Fibroblast of skin of right quadriceps (primary cell): Measurements from ENCODE around the gene DAPL1.
A peak's percentile ranks its signal among the peaks of the same experiment; 100 is the strongest.

Experiments
- DNase-seq: peaks from one replicate; pipeline ENCODE4 v3.0.0-alpha.2; 2013

The DAPL1 gene

DNA sequence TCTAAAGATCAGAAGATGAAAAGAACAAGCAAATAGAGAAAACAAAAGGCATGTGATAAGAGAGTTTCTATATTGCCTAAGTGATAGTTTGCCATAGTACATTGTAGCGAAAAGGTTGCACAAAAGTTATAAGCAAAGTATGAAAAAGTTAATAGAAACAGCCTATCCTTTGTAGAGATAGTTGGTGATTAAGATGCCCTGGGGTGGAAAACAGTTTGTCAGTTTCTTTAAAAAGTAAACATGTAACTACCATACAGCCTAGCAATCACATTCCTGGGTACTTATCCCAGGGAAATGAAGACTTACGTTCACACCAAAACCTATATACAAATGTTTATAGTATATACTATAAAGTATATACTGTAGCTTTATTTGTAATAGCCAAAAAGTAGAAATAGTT, 16.9 kb upstream of the DAPL1 start:
- no peak for DNase-seq

DNA sequence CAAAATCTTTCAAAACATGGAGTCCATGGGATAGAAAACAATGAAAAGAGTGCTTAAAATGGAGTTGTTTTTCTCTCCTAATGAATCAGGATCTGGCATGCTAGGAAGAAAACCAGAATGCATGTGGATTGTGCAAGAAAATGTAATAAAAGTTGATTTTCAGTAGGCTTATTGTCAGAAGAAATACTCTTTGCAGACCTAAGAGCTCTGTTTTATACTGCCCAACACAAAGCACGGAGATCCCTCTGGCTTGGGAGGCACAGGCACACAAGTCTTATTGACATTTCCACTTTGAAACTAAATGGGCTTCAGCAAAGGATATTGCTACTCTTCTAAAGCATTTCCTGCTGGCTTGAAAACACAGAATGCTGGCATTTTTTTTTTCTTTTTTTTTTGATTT, 15.5 kb upstream of the DAPL1 start:
- peak; percentile 14 for DNase-seq

DNA sequence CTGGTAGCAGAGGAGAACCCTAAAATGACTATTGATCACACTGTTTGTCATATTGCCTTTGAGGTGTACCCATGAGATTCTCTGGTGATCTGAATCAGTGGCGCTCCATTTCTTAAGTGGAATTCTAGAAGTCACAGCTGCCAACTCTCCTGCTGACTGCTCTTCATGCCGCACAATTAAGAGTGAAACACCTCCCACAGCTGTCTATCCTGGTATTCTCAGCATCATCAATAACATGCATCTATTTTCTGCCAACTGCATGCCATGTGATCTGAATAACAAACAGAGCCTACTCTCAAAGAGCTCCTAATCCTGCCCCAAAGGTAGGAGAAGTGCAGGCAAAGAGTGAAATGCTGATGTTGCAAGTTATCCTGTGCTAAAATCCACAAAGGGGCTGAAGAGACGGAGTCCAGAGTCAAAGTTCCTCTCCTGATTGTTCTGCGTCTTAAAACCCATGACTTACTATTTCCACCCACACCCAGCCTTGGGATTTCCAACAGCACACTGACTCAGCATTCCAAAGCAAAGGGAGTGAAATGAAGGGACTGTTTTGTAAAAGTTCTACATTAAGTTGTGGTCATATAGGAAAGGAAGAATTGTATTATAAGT, 13.7 kb upstream of the DAPL1 start:
- DNase-seq = peak; percentile 70

DNA sequence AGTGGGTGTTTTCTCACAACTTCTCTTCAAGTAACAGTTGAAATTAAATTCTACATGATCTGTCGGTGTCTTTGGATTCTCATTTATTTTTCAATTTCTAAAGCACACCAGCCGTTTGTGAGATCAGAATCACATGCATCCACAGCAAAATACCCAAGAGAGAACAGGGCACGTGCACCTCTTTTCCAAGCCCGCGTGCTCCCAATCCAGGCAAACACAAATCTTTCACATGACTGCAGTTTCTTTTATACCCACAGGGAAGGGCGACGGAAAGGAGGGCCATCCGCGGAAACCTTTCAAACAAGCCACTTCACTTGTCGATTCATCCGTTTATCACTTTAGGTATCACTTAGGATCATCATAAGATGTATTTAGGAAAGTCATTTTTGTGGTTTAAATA, 13.0 kb upstream of the DAPL1 start:
- no peak for DNase-seq

DNA sequence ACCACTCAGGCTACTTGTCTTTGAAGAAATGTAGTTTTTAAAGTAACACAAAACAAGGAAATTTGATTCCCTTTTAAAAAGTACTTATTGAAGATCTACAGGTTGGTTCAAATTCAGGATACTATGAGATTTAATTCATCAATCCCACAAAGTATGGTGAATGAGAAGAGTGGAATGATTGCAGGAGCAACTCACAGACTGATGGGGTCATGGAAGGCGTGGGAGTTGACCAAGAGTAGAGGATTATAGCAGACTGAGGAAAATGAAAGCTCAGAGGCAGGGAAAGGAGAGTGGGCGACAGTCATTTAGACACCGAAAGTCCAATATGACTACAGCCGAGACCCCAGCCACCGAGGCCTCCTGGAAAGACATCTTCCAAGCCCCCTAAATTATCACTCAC, 12.5 kb upstream of the DAPL1 start:
- DNase-seq = peak; percentile 42

DNA sequence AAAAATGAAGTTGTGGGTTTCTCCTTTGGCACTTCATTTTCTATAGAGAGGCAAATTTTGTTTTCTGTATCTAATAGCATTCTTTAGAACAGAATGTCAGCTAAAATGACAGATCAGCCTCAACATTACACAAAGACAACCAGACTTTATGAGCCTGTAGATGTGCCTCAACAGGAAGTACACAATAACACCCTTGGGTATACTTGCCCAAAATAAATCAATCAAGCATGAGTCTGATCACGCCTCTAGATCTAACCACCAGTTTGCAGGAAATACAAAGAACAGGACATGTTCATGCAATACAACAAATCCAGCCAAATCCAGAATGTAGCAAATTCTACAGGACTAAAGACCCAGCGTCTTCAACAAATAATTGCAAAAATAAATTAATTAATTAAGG, 11.2 kb upstream of the DAPL1 start:
- DNase-seq = no peak

DNA sequence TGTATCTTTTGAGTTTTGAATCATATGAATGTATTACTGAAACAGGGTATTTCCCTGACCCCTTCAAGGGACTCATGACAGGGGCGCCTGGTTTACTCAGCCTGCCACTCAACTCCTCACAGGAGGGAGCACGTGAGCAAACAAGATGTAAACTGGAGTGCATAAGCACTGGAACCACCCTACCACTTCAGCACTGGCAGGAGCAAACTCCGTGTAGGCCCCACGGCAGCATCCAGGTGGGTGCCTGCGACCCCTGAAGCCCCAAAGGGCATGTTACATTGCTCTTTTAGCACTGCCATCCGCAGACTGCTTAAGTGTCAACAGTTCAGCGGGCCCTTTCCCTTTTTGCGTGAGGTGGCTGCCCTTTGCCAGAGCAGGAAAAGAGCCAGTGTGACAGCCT, 8.2 kb upstream of the DAPL1 start:
- no peak for DNase-seq

DNA sequence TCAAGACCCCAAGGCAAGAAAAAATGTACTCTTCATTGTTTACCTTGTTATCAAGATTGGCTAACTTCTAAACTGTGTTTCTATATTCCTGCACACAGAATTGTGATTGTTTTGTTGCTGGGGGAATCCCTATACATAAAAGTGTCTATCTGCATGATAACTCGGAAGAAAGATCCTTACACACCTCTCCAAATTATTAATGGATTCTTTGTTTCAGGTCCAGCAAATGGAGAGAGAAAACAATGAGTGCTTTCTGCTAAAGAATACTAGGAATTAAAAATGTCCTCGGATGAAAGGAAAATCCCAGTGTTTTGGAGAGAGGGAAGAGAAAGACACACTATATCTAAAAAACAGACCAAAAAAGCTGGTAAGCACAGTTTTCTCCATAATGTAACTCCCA, 6.2 kb upstream of the DAPL1 start:
- DNase-seq = no peak

DNA sequence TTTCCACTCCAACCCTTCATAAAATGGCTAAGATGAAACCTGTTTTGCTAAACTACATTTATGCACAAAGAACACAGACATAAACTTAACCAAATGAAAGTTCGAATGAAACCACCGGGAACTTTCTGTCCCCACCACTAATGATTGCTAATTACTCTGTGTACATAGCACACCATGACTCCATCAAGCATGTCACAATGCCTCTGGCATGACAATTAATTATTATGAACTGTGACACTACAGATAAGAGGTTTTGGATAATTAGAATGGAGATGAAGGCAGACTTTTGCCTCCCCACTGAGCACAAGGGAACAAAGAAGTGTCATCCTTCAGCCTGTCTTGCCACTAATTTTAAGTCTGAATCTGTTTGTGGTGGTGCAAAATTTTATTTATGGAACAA, 1.5 kb downstream of the DAPL1 start:
- DNase-seq = no peak

DNA sequence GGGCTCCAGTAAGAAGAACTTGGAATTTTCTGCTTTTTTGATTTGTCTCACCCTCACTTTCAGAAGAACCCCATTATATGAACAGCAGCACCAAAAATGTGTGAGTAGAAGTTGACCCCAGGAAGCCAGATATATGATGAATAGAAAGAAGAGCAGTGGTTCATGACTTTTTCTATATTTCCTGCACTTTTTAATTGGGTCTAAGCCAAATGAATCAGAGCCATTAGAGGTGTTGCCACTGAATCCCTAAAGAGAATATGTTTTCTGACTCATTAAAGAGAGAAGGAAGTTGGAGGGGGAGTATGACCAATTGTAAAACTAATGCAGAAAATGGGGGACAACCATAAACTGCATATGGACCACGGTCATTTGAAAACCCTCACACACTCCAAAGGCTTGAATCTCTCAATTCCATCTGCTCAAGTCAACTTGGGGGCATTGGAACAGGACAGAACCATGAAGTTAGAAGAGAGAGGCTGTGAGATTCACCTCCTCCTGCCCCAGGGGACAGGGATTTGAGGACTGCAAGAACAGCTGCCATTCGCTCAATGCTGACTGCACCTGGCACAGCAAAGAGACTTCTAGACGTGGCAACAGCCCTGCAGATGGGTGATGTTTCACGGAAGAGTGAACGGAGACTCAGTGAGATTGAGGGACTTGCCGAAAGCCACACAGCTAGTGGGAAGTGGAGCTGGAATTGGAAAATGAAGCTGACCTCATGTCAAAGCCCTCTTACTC, 3.0 kb downstream of the DAPL1 start:
- peak; percentile 54 for DNase-seq

DNA sequence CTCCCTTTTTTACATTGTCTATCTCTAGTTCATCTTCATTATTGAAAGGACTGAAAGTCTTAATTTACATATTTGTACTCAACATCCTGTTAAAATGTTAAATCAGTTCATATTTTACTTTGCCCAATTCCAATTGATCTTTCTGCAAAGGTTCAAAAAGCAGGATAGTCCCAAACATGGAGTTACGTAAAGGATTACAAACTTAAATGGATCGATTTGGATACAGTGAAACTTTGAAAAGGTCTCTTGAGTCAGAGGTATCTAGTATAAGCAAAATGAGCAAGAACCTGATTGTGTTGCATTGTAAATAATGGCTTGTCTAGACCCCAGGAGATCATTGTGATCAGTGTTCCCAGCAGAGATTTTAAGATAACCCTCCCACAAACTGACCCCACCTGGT, 4.1 kb downstream of the DAPL1 start:
- no peak for DNase-seq

DNA sequence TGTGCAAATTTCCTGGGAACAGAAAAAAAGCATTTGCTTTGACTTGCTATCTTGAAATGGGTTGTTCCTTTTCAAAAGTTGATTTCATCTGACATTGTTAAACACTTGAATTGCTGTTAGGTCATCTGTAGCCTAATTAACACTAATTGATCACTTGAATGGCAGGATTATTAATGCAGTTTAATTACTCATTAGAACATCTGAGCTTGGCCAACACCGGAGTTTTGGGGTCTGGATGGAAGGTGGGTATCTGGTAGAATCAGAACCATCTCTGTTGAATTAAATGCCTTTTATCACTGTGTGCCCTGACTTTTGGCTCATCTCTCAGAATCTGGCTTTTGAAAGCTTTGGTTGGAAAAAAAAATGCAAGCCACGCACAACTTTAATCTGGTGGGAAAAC, 8.4 kb downstream of the DAPL1 start:
- DNase-seq = no peak

DNA sequence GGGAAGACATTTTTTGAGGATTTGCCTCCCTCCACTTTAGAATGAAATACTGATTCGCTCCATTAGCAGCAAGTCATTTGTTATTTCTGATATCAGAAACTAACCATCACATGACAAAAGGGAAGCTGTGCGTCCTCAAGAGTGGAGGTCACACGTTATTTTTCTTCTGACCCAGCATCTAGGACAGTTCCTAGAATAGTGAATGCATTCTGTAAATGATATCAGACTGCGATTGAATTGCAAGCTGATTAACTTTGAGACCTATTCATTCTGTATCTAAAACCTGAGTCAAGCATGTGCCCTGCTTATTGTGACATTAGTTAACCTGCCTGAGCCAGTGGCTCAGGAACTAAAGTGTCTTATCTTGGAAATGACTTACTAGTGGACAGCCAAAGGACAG, 10.1 kb downstream of the DAPL1 start:
- no peak for DNase-seq

DNA sequence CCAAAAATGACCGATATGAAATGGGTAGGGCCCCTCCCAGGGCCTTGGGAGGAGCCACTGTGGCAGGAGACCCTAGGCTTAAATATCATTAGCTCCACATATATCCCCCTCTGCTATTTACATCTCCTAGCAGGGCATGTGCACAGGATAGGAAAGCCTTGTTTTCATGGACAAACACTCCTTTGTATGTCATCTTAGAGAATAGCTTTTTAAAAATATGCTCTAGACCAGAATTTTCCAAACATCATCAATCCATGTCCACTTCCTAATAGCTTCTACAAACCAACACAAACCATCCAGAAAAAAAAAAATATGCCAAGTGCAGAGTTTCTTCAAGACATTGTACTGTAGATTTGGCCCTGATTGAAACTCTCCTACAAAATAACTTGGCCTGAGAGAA, 10.8 kb downstream of the DAPL1 start:
- DNase-seq = no peak

DNA sequence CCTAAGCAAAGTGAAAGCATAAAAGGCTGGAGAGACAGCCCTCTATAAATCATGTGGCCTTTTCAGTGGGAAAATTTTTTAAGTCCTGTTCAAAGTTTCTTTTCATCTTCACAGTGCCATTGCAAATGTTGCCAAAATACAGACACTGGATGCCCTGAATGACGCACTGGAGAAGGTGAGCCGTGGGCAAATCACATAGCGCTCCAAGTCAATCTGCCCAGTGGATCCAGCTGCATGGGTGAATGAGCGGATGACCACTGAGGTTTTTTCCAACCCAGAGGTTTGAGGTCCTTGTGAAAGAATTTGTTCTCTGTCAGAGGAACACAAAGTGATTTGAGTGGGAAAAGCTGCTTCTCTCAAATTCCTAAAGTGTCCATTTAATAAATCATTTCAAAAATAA, 11.8 kb downstream of the DAPL1 start:
- no peak for DNase-seq

DNA sequence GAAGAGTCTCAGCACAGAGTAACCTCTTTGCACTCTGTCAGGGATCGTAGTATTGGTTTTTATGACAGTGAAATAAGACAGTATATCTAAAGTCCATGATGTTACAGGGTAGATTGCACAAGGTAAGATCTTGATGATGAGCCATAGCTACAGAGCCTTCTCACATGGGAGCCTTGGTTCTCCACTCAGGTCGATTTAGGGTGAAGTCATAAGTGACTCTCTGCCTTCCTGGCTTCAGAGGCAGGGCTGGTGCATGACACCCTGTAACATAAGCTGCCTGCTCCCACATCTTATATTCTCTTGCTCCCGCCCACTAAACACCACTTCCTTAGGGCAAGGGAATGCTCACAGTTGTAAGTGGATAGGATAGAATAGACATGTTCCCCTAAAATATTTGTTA, 13.3 kb downstream of the DAPL1 start:
- no peak for DNase-seq

DNA sequence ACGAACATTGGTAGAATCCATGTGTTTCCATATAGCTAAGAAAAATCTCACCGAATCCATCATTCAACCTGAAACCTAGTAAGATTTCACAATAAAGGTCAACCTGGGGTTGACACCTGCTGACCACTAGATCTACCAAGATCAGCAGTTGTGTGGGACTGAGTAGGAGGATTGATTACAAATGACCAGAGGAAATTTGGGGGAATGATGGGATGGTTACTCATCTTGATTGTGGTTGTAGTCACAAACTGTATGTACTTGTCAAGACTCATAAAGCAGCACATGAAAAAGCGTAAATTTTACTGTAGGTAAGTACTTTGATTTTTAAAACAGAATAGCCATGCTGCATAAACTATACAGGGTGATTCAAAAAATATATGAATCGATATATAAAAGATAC, 14.7 kb downstream of the DAPL1 start:
- no peak for DNase-seq

DNA sequence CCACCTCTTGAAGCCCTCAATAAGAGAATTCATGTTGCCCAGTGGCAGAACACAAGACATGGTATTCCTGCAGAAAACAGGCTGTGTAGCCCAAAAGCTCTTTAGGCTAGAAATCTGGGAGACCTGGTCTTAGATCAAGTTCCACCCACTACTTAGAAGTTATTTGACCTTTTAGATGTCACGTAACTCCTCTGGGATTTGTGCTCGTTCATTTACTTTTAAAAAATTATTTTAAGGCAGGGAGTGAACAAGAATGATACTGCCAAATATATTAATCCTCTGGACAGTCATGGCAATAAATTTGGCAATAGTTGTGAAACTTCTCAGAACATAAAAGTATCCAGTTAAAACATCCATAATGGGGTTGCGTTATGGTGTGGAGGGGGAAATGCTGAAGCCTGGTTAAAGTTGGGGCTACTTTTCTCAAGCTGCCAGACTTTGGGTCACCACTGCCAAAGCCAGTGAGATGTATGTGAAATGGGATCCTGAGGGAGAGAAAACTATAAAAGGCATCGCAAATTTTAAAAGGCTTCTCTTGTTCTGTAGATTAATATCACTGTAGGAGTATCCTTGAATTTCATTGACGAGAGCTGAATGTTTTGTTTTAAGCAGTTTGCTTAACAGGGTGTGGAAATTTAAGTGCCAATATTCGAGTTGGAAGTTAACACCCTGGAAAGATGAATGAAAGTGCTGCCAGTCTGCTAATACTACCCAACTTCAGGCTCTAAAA, 15.8 kb downstream of the DAPL1 start:
- DNase-seq = no peak

DNA sequence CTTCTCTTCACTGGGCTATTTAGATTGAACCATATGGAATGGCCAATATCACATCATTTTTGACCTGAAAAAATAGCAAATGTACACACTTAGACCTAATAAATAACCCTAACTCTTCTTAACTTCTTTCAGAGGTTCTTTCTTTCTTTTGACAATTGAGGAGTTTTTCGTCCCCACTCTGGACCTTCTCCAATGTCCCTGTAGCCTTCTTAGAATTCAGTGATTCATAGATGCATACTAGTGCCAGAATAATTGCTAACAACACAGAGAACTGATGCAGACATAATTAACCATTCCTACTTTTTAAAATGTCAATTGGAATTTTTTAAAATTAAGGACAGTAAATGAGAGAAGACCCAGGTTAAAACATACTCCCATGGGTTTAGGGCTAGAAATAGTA, 20.0 kb downstream of the DAPL1 start:
- DNase-seq = no peak

DNA sequence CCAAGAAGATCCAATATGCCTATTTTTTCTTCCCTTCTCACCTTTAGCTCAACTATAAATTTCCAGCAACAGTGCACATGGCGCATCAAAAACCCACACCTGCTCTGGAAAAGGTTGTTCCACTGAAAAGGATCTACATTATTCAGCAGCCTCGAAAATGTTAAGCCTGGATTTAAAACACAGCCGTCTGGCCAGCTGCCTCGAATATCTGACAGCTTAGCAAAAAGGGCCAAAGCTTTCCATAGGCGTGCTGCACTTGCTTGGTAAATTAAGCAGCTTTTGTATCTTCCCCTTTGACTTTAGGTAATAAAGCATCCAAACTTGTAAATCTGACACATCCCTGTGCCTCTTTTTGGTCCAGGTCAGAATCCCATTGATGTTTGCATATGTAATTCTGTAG, 20.5 kb downstream of the DAPL1 start:
- no peak for DNase-seq

DNA sequence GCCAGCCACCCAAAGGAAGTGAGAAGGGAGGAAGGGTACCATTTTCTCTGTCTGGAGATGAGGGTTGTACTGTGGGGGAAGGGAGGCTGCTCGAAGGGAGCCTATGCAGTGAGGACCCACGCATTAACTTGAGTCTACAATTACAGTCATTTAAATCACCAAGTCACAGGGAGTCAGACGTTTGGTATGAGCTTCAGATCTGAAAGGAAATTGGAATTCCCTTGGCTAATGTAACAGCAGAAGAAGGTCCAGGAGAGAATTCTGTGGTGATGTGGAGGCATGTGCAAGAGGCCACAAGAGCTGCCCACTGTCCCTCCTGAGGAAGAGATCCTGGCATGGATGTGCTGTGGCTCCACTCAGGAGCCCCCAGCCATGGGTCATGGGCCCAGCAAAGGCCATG, 22.5 kb downstream of the DAPL1 start:
- DNase-seq = no peak

DNA sequence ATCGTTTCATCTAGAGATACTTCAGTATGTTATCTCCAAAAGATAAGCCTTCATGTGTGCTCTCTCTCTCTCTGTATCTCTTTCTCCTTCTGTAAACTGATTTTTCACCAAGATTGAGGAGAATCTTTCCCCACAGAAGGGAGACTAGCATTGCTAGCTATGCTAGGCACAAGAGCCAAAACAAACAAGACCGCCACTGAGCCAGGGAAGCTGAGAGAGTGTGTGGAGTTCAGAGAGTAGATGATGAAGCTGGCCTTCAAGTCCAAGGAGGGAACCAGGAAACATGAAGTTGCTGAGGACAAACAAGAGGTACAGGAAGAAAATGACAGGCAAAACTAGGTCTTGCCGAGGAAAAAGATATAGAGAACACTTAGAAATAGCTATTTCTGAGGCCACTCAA, 23.4 kb downstream of the DAPL1 start:
- no peak for DNase-seq

DNA sequence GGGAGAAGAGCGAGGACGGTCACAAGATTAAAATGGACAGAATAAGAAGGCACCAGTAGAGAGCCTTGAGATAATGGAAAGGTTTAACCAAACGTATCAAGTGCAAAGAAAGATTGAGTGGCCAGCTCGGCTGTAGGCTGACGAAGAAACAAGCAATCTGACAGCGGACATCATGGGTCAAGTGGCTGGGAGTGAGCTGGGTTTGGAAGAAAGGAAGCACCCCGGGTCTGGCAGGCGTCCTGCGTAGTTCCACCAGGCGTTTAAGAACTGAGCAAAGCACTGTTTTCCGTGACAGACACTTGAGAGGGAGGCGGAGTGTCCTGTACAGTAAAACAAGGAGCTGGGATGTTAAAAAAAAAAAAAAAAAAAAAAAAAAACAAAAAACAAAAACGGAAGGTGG, 27.1 kb downstream of the DAPL1 start:
- no peak for DNase-seq

DNA sequence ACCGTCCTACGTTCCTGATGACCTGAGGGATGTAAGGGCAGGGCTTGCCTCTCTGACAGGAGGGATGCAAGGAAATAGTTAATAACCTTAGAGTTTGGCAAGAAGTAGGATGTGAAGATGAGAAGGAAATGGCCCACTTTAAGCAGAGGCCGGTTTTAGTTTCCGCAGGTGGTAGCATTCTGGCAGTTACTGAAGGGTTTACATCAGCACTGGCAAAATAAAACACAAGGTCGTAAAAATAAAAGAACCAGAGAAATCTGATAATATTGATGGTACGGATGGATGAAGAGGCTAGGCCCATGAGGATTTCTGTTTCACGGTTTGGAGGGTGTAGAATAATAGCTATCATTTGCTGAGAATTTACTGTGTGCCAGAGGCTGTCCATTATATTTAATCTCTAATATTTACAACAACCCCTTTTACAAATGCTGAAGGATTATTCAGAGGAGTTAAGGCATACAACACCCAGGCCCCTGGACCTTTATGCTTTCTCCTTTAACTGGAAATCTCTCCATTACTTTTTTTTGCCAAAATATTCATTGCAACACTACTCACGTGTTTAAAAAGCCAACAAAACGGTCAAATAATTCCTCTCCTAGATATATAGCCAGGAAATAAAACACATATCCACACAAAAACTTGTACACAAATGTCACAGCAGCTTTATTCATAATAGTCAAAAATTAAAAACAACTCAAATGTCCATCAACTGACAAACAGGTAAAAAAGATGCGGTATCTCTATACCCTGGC, 28.5 kb downstream of the DAPL1 start:
- DNase-seq = no peak
